GM19328 (cell line): ENCODE results near the gene DAZL.
"Not testable (repeated sequence)": the region's sequence is repeated elsewhere in the genome, so short reads cannot be mapped to it uniquely, and the experiment has no call there.

Experiments used
- ATAC-seq: cut with Tn5 transposase; IDR thresholded peaks from one replicate; pipeline ENCODE4 v1.9.1; 2021; ENCODE audit warnings: mild to moderate bottlenecking, moderate library complexity; ENCODE audit not compliant: unreplicated experiment

Gene DAZL

GRCh38 chr3:16604887-16605602 lies at the start of gene DAZL:
TSS of gene DAZL (minus strand) at chr3:16605423. CDS start at chr3:16605205, 218 bp downstream.
- ATAC-seq, result no peak

GRCh38 chr3:16654976-16655375 lies 49.8 kb upstream of the DAZL start:
- ATAC-seq, result no peak

- ATAC-seq, result no peak
These were observed 48.5 kb upstream of the DAZL start for GRCh38 chr3:16653712-16654111.

- ATAC-seq, result no peak
These were observed 42.4 kb upstream of the DAZL start for GRCh38 chr3:16647668-16648067.

- ATAC-seq, result no peak
These were observed 34.6 kb upstream of the DAZL start for GRCh38 chr3:16639806-16640205.

GRCh38 chr3:16633948-16634347 lies 28.7 kb upstream of the DAZL start:
- no peak for ATAC-seq

GRCh38 chr3:16632395-16632794 lies 27.2 kb upstream of the DAZL start:
- no peak for ATAC-seq

GRCh38 chr3:16618721-16619120 lies 13.5 kb upstream of the DAZL start:
- no peak for ATAC-seq

GRCh38 chr3:16617155-16617554 lies 11.9 kb upstream of the DAZL start:
- not testable (repeated sequence) for ATAC-seq

- no peak for ATAC-seq
These were observed 10.9 kb upstream of the DAZL start for GRCh38 chr3:16616083-16616482.

- no peak for ATAC-seq
These were observed 9.1 kb upstream of the DAZL start for GRCh38 chr3:16614033-16615031.

- ATAC-seq, result no peak
These were observed 4.8 kb upstream of the DAZL start for GRCh38 chr3:16609927-16610580.

- ATAC-seq, result no peak
These were observed 3.6 kb upstream of the DAZL start for GRCh38 chr3:16608816-16609215.

GRCh38 chr3:16607718-16608117 lies 2.5 kb upstream of the DAZL start:
- no peak for ATAC-seq

- no peak for ATAC-seq
These were observed 1.2 kb upstream of the DAZL start for GRCh38 chr3:16606398-16606797.

- no peak for ATAC-seq
These were observed 743 bp upstream of the DAZL start for GRCh38 chr3:16605966-16606365.

GRCh38 chr3:16604433-16604832 lies 790 bp downstream of the DAZL start:
- no peak for ATAC-seq

- no peak for ATAC-seq
These were observed 3.7 kb downstream of the DAZL start for GRCh38 chr3:16601537-16602005.

- no peak for ATAC-seq
These were observed 4.3 kb downstream of the DAZL start for GRCh38 chr3:16600780-16601536.

- no peak for ATAC-seq
These were observed 5.5 kb downstream of the DAZL start for GRCh38 chr3:16599694-16600093.
